ENCODE data around the gene SLC26A1. TPM values are rescaled to one million over a fixed set of nuclear protein-coding genes. Genes with fewer than 3 reads are reported as not detected.

SLC26A1 gene
- total and polyA plus RNA-seq, 2 donors (not counting 3 experiments of a cell fraction or from before 2014, with no cell fraction given): 0.10 TPM; not detected in 1

GRCh38 chr4:1003271-1004070, 10.3 kb upstream of the SLC26A1 start:
- no peaks in the 10 kb centered on the region for H3K9me3 ChIP-seq (replicated peaks; ENCODE audit: control insufficient read depth, insufficient read depth, low read length)
- no peak for DNase-seq (ENCODE audit: low read depth, low spot score)
- no TSS peak for BruUV-seq (replicated peaks)
- dilution Hi-C loops (cut with MboI; ENCODE audit: extremely low pct_ligation_motif_present, low sequenced_read_pairs): no loop called here
- H2AFZ ChIP-seq (ENCODE audit: low read depth, low read length): no peak overlapping the region
- no peaks in the 10 kb centered on the region for H3K79me2 ChIP-seq (ENCODE audit: control insufficient read depth, insufficient read depth, low read length)
- FAIRE-seq: no peak
- no peaks in the 10 kb centered on the region for H3K36me3 ChIP-seq (ENCODE audit: control insufficient read depth in 2 of 2, extremely low read depth in 1 of 2, insufficient read depth in 2 of 2, low read length in 2 of 2)
- no peaks in the 10 kb centered on the region for H3K4me1 ChIP-seq (ENCODE audit: control insufficient read depth, extremely low read depth, insufficient read depth, low read length)
- no peaks in the 10 kb centered on the region for H4K20me1 ChIP-seq (replicated peaks; ENCODE audit: control insufficient read depth, extremely low read depth, insufficient read depth, low read length)
- intact Hi-C loops (cut with micrococcal nuclease): no loop called here
- H3K27me3 ChIP-seq (ENCODE audit: control insufficient read depth in 2 of 2, insufficient read depth in 2 of 2, low read length in 2 of 2): peaks cover 31 to 37% of the 10 kb centered on the region in 2 experiments
- H3K9me1 ChIP-seq (replicated peaks; ENCODE audit: control insufficient read depth, extremely low read depth, insufficient read depth, low read length): no peaks in the 10 kb centered on the region
- TF ChIP-seq JUN (IDR thresholded peaks at IDR 0.05; ENCODE audit: borderline replicate concordance, insufficient read depth, insufficient read length, low read depth) (no peak), MAX (IDR thresholded peaks at IDR 0.05; ENCODE audit: insufficient read depth, insufficient read length) (peak; percentile 5), EZH2 (IDR thresholded peaks at IDR 0.05; ENCODE audit: borderline replicate concordance, low read depth, low read length, severe bottlenecking) (peak; percentile 9)
- H3K9ac ChIP-seq (replicated peaks; ENCODE audit: extremely low read depth, insufficient read depth, low read length): no peak overlapping the region
- no peak overlapping the region for H3K4me3 ChIP-seq (replicated peaks in 1 of 3; ENCODE audit: insufficient read depth in 1 of 3, low read depth in 1 of 3, low read length in 3 of 3)
- no peak overlapping the region for H3K4me2 ChIP-seq (ENCODE audit: insufficient read depth, low read length)
- ChIA-PET CTCF (no interaction called here), POLR2A (no interaction called here)
- H3K27ac ChIP-seq (ENCODE audit: insufficient read depth, low read depth, low read length): no peak overlapping the region

GRCh38 chr4:1002631-1003251, 9.5 kb upstream of the SLC26A1 start:
- Histone ChIP-seq H3K4me1 (ENCODE audit: control insufficient read depth, extremely low read depth, insufficient read depth, low read length) (no peaks in the 10 kb centered on the region), H4K20me1 (replicated peaks; ENCODE audit: control insufficient read depth, extremely low read depth, insufficient read depth, low read length) (no peaks in the 10 kb centered on the region), H3K9ac (replicated peaks; ENCODE audit: extremely low read depth, insufficient read depth, low read length) (no peak overlapping the region), H3K27ac (ENCODE audit: insufficient read depth, low read depth, low read length) (no peak overlapping the region), H3K27me3 (ENCODE audit: control insufficient read depth in 2 of 2, insufficient read depth in 2 of 2, low read length in 2 of 2) (peaks cover 34 to 40% of the 10 kb centered on the region in 2 experiments), H3K79me2 (ENCODE audit: control insufficient read depth, insufficient read depth, low read length) (no peaks in the 10 kb centered on the region), H3K9me3 (replicated peaks; ENCODE audit: control insufficient read depth, insufficient read depth, low read length) (no peaks in the 10 kb centered on the region), H3K4me2 (ENCODE audit: insufficient read depth, low read length) (no peak overlapping the region), H2AFZ (ENCODE audit: low read depth, low read length) (no peak overlapping the region), H3K4me3 (replicated peaks in 1 of 3; ENCODE audit: insufficient read depth in 1 of 3, low read depth in 1 of 3, low read length in 3 of 3) (no peak overlapping the region), H3K9me1 (replicated peaks; ENCODE audit: control insufficient read depth, extremely low read depth, insufficient read depth, low read length) (no peaks in the 10 kb centered on the region), H3K36me3 (ENCODE audit: control insufficient read depth in 2 of 2, extremely low read depth in 1 of 2, insufficient read depth in 2 of 2, low read length in 2 of 2) (no peaks in the 10 kb centered on the region)
- ChIA-PET CTCF (interaction anchor here (1.2 kb wide), 1 partner anchor 16 kb away, joined by 3 read pairs; the partner anchor contains the start of gene IDUA), POLR2A (no interaction called here)
- intact Hi-C loops (cut with micrococcal nuclease): no loop called here
- no peak for DNase-seq (ENCODE audit: low read depth, low spot score)
- no TSS peak for BruUV-seq (replicated peaks)
- dilution Hi-C loops (cut with MboI; ENCODE audit: extremely low pct_ligation_motif_present, low sequenced_read_pairs): no loop called here
- FAIRE-seq: no peak
- TF ChIP-seq GATA2 (IDR thresholded peaks at IDR 0.05; ENCODE audit: insufficient read depth, insufficient read length, low read depth, low read length): no peak
- no peak for TF ChIP-seq FOS (IDR thresholded peaks at IDR 0.05; ENCODE audit: borderline replicate concordance, insufficient read depth, low read length)
- TF ChIP-seq JUN (IDR thresholded peaks at IDR 0.05; ENCODE audit: borderline replicate concordance, insufficient read depth, insufficient read length, low read depth): no peak
- TF ChIP-seq EZH2 (IDR thresholded peaks at IDR 0.05; ENCODE audit: borderline replicate concordance, low read depth, low read length, severe bottlenecking): peak; percentile 89
- no peak for TF ChIP-seq CTCF (IDR thresholded peaks at IDR 0.05; ENCODE audit: extremely low read depth in 1 of 2, insufficient read depth in 1 of 2, low read depth in 1 of 2, low read length in 2 of 2)

Data from endothelial cell of umbilical vein (primary cell).